Cardiac fibroblast (primary cell): ENCODE measurements around the gene HSP90AA1.
A peak's percentile ranks its signal among the peaks of the same experiment; 100 is the strongest.

Experiments used
- DNase-seq, 2 donors: peaks; one replicate each; pipeline versions ENCODE4 v3.0.0 to v3.0.0-alpha.2; 2010; ENCODE audit warnings: low read depth in 2 of 2
- H3K4me3 ChIP-seq, 2 donors: replicated peaks in 1 of 2; 1 replicate in 1 of 2; 2 replicates in 1 of 2; pipeline ENCODE4 v1.5.1; 2011; ENCODE audit warnings: low read depth in 2 of 2, low read length in 2 of 2, mild to moderate bottlenecking in 2 of 2, moderate library complexity in 1 of 2
- CTCF ChIP-seq: IDR thresholded peaks from one replicate; pipeline ENCODE4 v1.5.1; 2011; ENCODE audit warnings: low read depth, mild to moderate bottlenecking, low read length, inconsistent platforms

Gene HSP90AA1

GRCh38 chr14:102092806-102093205, 6.0 kb upstream of the HSP90AA1 start:
- H3K4me3 ChIP-seq, result no peak overlapping the region
- DNase-seq, result no peak
- TF ChIP-seq CTCF, result no peak

GRCh38 chr14:102090713-102091112, 3.9 kb upstream of the HSP90AA1 start:
- TF ChIP-seq CTCF, result no peak

GRCh38 chr14:102089621-102090343, 2.9 kb upstream of the HSP90AA1 start:
- TF ChIP-seq CTCF, result no peak
- DNase-seq, result no peak
- H3K4me3 ChIP-seq, result no peak overlapping the region

More at GRCh38 chr14:102090713-102091112, 3.9 kb upstream of the HSP90AA1 start:
- no peak overlapping the region for H3K4me3 ChIP-seq
- DNase-seq, result no peak

- peak; percentile 32 to 45 for DNase-seq
These were observed 1.4 kb upstream of the HSP90AA1 start for GRCh38 chr14:102088012-102088792.

GRCh38 chr14:102087762-102088011, 843 bp upstream of the HSP90AA1 start:
- no peak for TF ChIP-seq CTCF
- H3K4me3 ChIP-seq, result peak overlapping the region; percentile 41 to 66
- DNase-seq, result no peak

More at GRCh38 chr14:102088012-102088792, 1.4 kb upstream of the HSP90AA1 start:
- TF ChIP-seq CTCF, result no peak
- peak overlapping the region; percentile 25 to 66 for H3K4me3 ChIP-seq

- no peak for TF ChIP-seq CTCF
- H3K4me3 ChIP-seq, result peak overlapping the region; percentile 69 to 81
- no peak for DNase-seq
These were observed 204 bp downstream of the HSP90AA1 start for GRCh38 chr14:102086709-102086971.
